ENCODE data around the gene NFIA. TPM values are rescaled to one million over a fixed set of nuclear protein-coding genes. Genes with fewer than 3 reads are reported as not detected.

NFIA gene
- total RNA-seq, 4 donors from 2014 or later: 27.9 to 79.9 (median 36.7) TPM

- intact Hi-C loops (cut with DNase I): loop anchor here (10.0 kb wide), 1 partner anchor 299 kb away; no protein-coding TSS in a partner anchor
- Histone ChIP-seq H3K27ac (peak overlapping the region in 2 of 4 donors; percentile 34 to 35), H3K4me1 (peaks cover under 1 to 39% (median 3%) of the 10 kb centered on the region in 3 donors), H3K36me3 (peaks cover 0 to 12% (median 0%) of the 10 kb centered on the region in 3 donors), H3K9me3 (no peaks in the 10 kb centered on the region), H3K4me3 (no peak overlapping the region), H3K27me3 (no peaks in the 10 kb centered on the region)
- DNase-seq: no peak
- WGBS, 2 donors: 71 to 79% methylated on average over 6 of the region's 6 CpGs
- TF ChIP-seq POLR2A (IDR thresholded peaks at IDR 0.05) (no peak), CTCF (IDR thresholded peaks at IDR 0.05) (no peak)
Observed at GRCh38 chr1:61343734-61344420, 261.5 kb downstream of the NFIA start.

GRCh38 chr1:61344696-61345095 lies 262.3 kb downstream of the NFIA start:
- intact Hi-C loops (cut with DNase I): loop anchor here (10.0 kb wide), 1 partner anchor 300 kb away; no protein-coding TSS in a partner anchor
- WGBS, 2 donors: 28 to 44% methylated on average over 2 of the region's 2 CpGs
- Histone ChIP-seq H3K27me3 (no peaks in the 10 kb centered on the region), H3K36me3 (peaks cover 0 to 13% (median 0%) of the 10 kb centered on the region in 3 donors), H3K9me3 (no peaks in the 10 kb centered on the region), H3K4me3 (no peak overlapping the region), H3K4me1 (peaks cover 0 to 33% (median 0%) of the 10 kb centered on the region in 3 donors), H3K27ac (peak overlapping the region in 2 of 4 donors; percentile 34 to 35)
- TF ChIP-seq POLR2A (IDR thresholded peaks at IDR 0.05) (no peak), CTCF (IDR thresholded peaks at IDR 0.05) (no peak)
- DNase-seq: no peak

GRCh38 chr1:61348025-61348665 lies 265.8 kb downstream of the NFIA start:
- H3K9me3 ChIP-seq: no peaks in the 10 kb centered on the region
- 51 to 63% methylated on average over 3 of the region's 3 CpGs for WGBS, 2 donors
- peak overlapping the region; percentile 28 to 74 (median 52) for H3K27ac ChIP-seq
- TF ChIP-seq POLR2A (IDR thresholded peaks at IDR 0.05): no peak
- TF ChIP-seq CTCF (IDR thresholded peaks at IDR 0.05): no peak
- H3K27me3 ChIP-seq: no peaks in the 10 kb centered on the region
- no peak overlapping the region for H3K4me3 ChIP-seq
- no peak for DNase-seq
- peaks cover 0 to 44% (median 2%) of the 10 kb centered on the region in 3 donors for H3K4me1 ChIP-seq
- peaks cover 0 to 25% (median 0%) of the 10 kb centered on the region in 3 donors for H3K36me3 ChIP-seq
- intact Hi-C loops (cut with DNase I): loop anchor here (10.0 kb wide), 1 partner anchor 303 kb away; no protein-coding TSS in a partner anchor

- WGBS, 2 donors: 45 to 50% methylated on average over 3 of the region's 3 CpGs
- Histone ChIP-seq H3K27me3 (no peaks in the 10 kb centered on the region), H3K27ac (peak overlapping the region in 2 of 4 donors; percentile 5 to 17), H3K36me3 (peaks cover 0 to 62% (median 0%) of the 10 kb centered on the region in 3 donors), H3K9me3 (no peaks in the 10 kb centered on the region), H3K4me1 (peaks cover 0 to 28% (median 2%) of the 10 kb centered on the region in 3 donors), H3K4me3 (no peak overlapping the region)
- intact Hi-C loops (cut with DNase I): no loop called here
- no peak for DNase-seq
- no peak for TF ChIP-seq POLR2A (IDR thresholded peaks at IDR 0.05)
- no peak for TF ChIP-seq CTCF (IDR thresholded peaks at IDR 0.05)
Observed at GRCh38 chr1:61352845-61353435, 270.6 kb downstream of the NFIA start.

Data from esophagus squamous epithelium (tissue), 5 donors.